Stomach smooth muscle (tissue), 2 donors: Measurements from ENCODE around the gene KCNS1.

Experiments
- H3K27ac ChIP-seq: one replicate; pipeline ENCODE4 v1.7.0; 2013; ENCODE audit warnings: mild to moderate bottlenecking, low read length, inconsistent platforms
- H3K27me3 ChIP-seq, 2 donors: one replicate each; pipeline ENCODE4 v1.7.0; 2013; ENCODE audit warnings: low read length in 2 of 2; ENCODE audit not compliant: insufficient read depth in 2 of 2, control insufficient read depth in 1 of 2
- H3K36me3 ChIP-seq, 2 donors: one replicate each; pipeline ENCODE4 v1.7.0; 2013; ENCODE audit warnings: low read length in 2 of 2; ENCODE audit not compliant: control insufficient read depth in 2 of 2, insufficient read depth in 2 of 2
- H3K4me1 ChIP-seq: one replicate; pipeline ENCODE4 v1.7.0; 2013; ENCODE audit warnings: low read length; ENCODE audit not compliant: control insufficient read depth, insufficient read depth
- H3K4me3 ChIP-seq, 2 donors: one replicate each; pipeline ENCODE4 v1.7.0; 2013; ENCODE audit warnings: low read length in 2 of 2
- H3K9ac ChIP-seq, 2 donors: one replicate each; pipeline ENCODE4 v1.7.0; 2013; ENCODE audit warnings: low read length in 2 of 2, mild to moderate bottlenecking in 1 of 2
- H3K9me3 ChIP-seq, 2 donors: one replicate each; pipeline ENCODE4 v1.7.0; 2013; ENCODE audit warnings: low read length in 2 of 2; ENCODE audit not compliant: control insufficient read depth in 2 of 2
- donor health status: healthy.
- donor health status: Pancreatic carcinoma.

The KCNS1 gene

GRCh38 chr20:45082468-45082867 lies 18.5 kb downstream of the KCNS1 start:
- Histone ChIP-seq H3K36me3 (peaks cover 10 to 14% of the 10 kb centered on the region in 2 donors), H3K27ac (no peak overlapping the region), H3K4me3 (no peak overlapping the region), H3K9me3 (no peaks in the 10 kb centered on the region), H3K9ac (no peak overlapping the region), H3K27me3 (no peaks in the 10 kb centered on the region), H3K4me1 (no peaks in the 10 kb centered on the region)

- H3K9ac ChIP-seq, result no peak overlapping the region
- no peak overlapping the region for H3K4me3 ChIP-seq
- H3K36me3 ChIP-seq, result peaks cover 17 to 19% of the 10 kb centered on the region in 2 donors
- H3K9me3 ChIP-seq, result no peaks in the 10 kb centered on the region
- no peaks in the 10 kb centered on the region for H3K27me3 ChIP-seq
- no peaks in the 10 kb centered on the region for H3K4me1 ChIP-seq
- H3K27ac ChIP-seq, result no peak overlapping the region
Observed at GRCh38 chr20:45080867-45081624, 19.9 kb downstream of the KCNS1 start.

- no peaks in the 10 kb centered on the region for H3K27me3 ChIP-seq
- H3K36me3 ChIP-seq, result peaks cover 27 to 33% of the 10 kb centered on the region in 2 donors
- no peak overlapping the region for H3K27ac ChIP-seq
- H3K9ac ChIP-seq, result no peak overlapping the region
- H3K9me3 ChIP-seq, result no peaks in the 10 kb centered on the region
- no peaks in the 10 kb centered on the region for H3K4me1 ChIP-seq
- H3K4me3 ChIP-seq, result no peak overlapping the region
Observed at GRCh38 chr20:45077559-45077958, 23.4 kb downstream of the KCNS1 start.

- H3K4me3 ChIP-seq, result no peak overlapping the region
- H3K9me3 ChIP-seq, result no peaks in the 10 kb centered on the region
- H3K27me3 ChIP-seq, result no peaks in the 10 kb centered on the region
- no peak overlapping the region for H3K9ac ChIP-seq
- H3K36me3 ChIP-seq, result peaks cover 14 to 23% of the 10 kb centered on the region in 2 donors
- H3K27ac ChIP-seq, result no peak overlapping the region
- no peaks in the 10 kb centered on the region for H3K4me1 ChIP-seq
Observed at GRCh38 chr20:45073221-45073620, 27.7 kb downstream of the KCNS1 start.

GRCh38 chr20:45072066-45072465 lies 28.9 kb downstream of the KCNS1 start:
- Histone ChIP-seq H3K9me3 (no peaks in the 10 kb centered on the region), H3K9ac (no peak overlapping the region), H3K27me3 (no peaks in the 10 kb centered on the region), H3K4me3 (no peak overlapping the region), H3K4me1 (no peaks in the 10 kb centered on the region), H3K27ac (no peak overlapping the region), H3K36me3 (peaks cover 20 to 23% of the 10 kb centered on the region in 2 donors)

GRCh38 chr20:45070932-45071632 lies 29.8 kb downstream of the KCNS1 start:
- Histone ChIP-seq H3K4me1 (no peaks in the 10 kb centered on the region), H3K27me3 (no peaks in the 10 kb centered on the region), H3K9me3 (no peaks in the 10 kb centered on the region), H3K9ac (no peak overlapping the region), H3K27ac (no peak overlapping the region), H3K4me3 (no peak overlapping the region), H3K36me3 (peaks cover 15 to 17% of the 10 kb centered on the region in 2 donors)

- Histone ChIP-seq H3K27ac (no peak overlapping the region), H3K4me3 (no peak overlapping the region), H3K9me3 (no peaks in the 10 kb centered on the region), H3K36me3 (peaks cover 3 to 6% of the 10 kb centered on the region in 2 donors), H3K9ac (no peak overlapping the region), H3K4me1 (no peaks in the 10 kb centered on the region), H3K27me3 (no peaks in the 10 kb centered on the region)
Observed at GRCh38 chr20:45069261-45069660, 31.7 kb downstream of the KCNS1 start.

- Histone ChIP-seq H3K4me3 (no peak overlapping the region), H3K27ac (no peak overlapping the region), H3K36me3 (peaks cover 0 to 6% of the 10 kb centered on the region in 2 donors), H3K4me1 (no peaks in the 10 kb centered on the region), H3K9me3 (no peaks in the 10 kb centered on the region), H3K9ac (no peak overlapping the region), H3K27me3 (no peaks in the 10 kb centered on the region)
Observed at GRCh38 chr20:45067558-45067957, 33.4 kb downstream of the KCNS1 start.

GRCh38 chr20:45067087-45067486 lies 33.8 kb downstream of the KCNS1 start:
- Histone ChIP-seq H3K4me3 (no peak overlapping the region), H3K36me3 (peaks cover 0 to 6% of the 10 kb centered on the region in 2 donors), H3K4me1 (no peaks in the 10 kb centered on the region), H3K27ac (no peak overlapping the region), H3K27me3 (no peaks in the 10 kb centered on the region), H3K9ac (no peak overlapping the region), H3K9me3 (no peaks in the 10 kb centered on the region)

GRCh38 chr20:45066372-45066771 lies 34.6 kb downstream of the KCNS1 start:
- no peak overlapping the region for H3K27ac ChIP-seq

GRCh38 chr20:45064812-45065211 lies 36.1 kb downstream of the KCNS1 start:
- Histone ChIP-seq H3K9ac (no peak overlapping the region), H3K4me1 (no peaks in the 10 kb centered on the region), H3K36me3 (peaks cover 0 to 6% of the 10 kb centered on the region in 2 donors), H3K4me3 (no peak overlapping the region), H3K27ac (no peak overlapping the region), H3K9me3 (no peaks in the 10 kb centered on the region), H3K27me3 (no peaks in the 10 kb centered on the region)

More at GRCh38 chr20:45066372-45066771, 34.6 kb downstream of the KCNS1 start:
- Histone ChIP-seq H3K27me3 (no peaks in the 10 kb centered on the region), H3K36me3 (peaks cover 0 to 6% of the 10 kb centered on the region in 2 donors), H3K9me3 (no peaks in the 10 kb centered on the region), H3K4me1 (no peaks in the 10 kb centered on the region), H3K4me3 (no peak overlapping the region), H3K9ac (no peak overlapping the region)
